CD4-positive, alpha-beta T cell treated with Interleukin-21 for 1 hour (primary cell): ENCODE results near the gene UBE2V1.
"Not testable (repeated sequence)": the region's sequence is repeated elsewhere in the genome, so short reads cannot be mapped to it uniquely, and the experiment has no call there.

ENCODE experiments used
- DNase-seq: peaks from one replicate; pipeline ENCODE4 v3.0.0-alpha.2; 2020

UBE2V1 gene

DNA sequence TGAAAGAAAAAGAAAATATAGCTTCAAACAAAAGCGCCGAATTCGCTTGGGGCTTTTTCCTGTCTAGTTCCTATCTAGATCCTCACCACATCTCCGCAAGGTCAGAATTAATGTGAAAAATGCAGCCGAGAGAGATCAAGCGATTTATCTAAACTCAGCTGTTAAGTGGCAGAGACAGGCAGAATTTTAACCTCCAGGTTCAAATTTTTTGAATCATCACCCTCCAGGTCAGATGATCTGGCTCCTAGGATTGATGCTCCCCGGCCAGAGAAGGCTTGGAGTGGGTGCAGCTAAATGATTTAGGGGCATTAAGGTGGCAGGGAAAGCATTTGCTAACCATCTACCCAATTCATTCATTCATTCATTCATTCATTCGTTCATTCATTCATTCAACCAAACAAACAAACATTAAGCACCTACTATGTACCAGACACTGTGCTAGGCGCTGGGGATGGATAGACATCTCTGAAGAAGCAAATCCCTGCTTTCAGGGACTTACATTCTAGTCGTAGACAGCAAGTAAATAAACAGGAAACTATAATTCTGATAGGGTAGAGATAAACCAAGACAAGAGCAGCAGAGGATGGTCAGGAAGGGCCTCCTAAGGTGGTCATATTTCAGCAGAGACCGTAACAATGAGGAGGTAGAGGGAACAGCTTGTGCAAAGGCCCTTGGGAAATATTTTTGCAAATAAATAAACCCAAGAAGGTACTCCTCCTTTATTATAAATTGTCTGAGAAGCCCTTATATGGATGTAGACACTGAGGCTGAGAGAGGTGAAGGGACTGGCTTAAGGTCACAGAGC is 672 bp upstream of the UBE2V1 start:
- no peak for DNase-seq

DNA sequence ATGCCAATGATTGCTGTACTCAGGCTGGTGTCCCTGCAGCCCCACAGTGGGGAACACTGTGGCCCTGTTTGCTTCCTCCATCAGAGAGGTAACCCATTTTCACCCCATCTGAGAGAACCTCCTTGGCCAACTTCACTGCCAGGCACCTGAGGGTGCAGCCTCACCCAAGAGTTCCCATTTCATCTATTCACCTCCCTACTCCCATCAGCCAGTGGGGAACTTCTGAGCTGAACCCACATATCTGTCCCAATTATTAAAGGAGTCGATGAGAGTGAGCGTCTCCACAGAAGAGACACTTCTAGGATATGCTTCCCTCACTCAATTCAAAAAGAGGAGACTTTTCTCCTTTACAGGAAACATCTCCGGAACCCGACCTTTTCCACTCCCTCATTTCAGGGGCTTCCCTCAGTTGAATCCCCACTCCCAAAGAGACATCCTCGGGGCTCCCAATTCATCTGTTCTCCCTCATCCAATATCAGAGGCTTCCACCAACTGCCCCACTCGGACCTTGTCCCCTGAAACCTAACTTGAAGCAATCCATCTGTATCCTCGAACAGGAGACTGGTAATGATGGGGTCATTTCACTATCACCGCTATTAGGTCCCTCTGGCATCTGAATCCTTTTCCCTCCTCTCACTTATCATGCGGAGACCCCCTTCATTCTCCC is 988 bp downstream of the UBE2V1 start:
- no peak for DNase-seq

DNA sequence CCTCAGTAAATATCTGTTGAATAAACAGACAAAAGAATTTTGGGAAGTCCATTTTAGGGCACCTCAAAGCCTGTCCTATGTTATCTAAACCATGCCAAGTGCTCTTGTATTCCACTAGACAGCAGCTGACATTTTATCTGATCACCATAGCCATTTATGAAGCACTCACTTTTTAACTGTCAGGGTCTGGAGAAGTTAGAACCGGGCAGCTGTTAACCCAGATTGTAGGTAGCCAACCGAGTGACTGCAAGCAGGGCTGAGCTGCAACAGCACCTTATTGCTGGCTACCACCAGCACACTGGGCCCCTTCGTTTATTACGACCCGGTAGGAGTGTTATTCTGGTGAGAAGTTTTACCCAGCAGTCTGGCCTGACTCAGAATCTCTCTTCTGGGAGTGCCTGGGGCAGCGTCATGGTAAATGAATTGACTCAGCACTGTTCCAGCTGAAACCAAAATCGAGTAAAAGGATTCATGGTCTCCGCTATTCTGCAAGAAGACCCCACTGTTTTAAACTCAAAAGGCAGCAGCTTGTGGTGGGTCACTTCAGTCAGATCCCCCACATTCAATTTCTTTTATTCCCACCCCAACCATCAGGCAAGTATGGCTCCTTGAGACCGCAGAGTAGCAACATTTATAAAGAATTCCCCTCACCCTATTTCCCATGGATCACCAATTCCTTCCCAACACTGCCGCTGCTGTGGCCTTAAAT is 1.7 kb downstream of the UBE2V1 start:
- no peak for DNase-seq

DNA sequence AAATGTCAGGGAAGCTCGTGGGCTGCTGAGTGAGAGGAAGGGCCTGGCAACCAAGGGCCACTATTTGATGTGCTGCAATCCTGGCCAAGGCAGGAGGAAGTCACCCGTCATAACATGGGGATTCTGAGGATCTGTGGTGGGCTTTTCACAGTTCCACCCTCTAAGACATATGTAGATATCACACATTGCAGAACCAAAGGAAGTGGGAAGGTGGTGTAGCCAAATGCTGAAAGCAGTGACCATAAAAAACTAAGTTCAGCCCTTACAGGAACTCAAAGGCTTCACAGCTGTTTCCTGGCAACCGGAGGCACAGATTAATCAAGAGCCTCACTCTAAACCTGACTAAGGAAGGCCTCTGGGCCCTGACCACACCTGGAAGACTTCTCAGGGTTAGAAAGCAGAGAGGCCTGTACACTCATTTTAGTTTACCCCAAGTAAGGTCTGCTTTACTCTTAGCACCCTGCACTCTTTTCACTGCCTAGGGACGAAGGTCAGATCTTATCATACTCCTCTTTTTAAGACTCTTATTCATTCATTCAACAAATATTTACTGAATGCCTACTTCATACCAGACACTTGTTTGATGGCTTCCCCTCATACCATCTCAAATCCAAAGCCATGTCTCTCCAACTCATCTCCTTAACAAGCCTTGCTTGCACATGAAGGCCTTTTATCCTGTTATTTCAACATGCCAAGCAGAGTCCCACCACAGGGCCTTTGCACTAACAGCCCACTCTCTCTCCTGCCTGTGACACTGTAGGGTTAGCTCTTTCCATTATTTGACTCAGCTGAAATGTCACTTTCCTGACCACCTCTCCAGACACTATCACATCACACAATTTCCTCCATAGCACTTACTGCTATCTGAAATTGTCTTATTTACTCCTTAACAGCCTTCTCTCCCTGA is 2.6 kb downstream of the UBE2V1 start:
- DNase-seq: peak; percentile 76

DNA sequence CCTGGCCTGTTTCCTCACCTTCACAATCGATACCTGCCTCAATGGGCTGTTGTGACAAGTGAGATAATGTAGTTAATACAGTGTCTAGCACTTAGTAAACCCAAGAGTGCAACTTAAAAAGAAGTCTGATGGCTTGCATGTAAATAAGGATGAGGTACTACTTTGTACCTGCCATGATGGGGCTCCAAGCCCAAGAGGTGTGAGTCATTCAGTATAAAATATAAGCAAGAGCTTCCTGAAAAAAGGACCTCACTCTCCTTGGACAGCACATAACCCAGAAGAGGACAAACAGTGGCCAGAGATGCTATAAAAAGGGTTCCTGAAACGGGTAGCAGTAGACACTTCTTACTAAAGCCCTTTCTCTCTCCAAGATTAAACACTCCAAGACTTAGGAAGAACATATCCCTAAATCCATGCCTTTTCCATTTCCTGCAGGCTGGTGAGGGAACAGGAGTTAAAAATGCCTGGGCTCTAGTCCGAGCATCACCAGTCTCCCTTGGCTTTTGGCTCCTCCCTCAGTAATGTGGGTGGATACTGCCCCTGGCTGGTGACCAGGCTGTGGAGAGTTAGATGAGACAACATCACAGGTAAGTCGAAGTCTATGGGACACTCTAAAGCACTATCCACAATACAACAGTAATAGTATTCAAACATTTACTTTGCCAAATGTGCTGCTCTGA is 4.3 kb downstream of the UBE2V1 start:
- no peak for DNase-seq

DNA sequence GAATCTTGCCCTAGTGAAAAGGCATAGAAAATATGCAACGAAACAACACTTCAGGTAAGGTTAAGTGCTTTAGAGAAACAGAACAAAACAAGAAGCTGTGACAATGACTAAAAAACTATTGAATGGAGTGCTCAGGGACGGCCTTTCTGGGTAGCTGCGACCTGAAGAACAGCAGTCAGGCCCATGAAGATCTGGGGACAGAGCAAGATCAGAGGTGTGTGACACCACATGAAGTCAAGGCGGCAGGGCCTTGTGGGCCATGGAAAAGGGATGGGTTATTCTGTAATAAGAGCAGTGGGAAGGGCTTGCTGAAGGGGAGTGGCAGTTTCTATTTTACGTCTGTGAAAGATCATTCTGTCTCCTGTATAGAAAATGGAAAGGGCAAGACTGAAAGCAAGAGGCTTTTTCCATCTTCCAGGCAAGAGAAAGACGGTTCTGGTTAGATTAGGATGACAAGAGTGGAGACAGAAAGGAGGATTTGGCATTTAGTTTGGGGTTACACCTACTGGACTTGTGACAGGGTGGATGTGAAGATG is 5.1 kb downstream of the UBE2V1 start:
- DNase-seq: no peak

DNA sequence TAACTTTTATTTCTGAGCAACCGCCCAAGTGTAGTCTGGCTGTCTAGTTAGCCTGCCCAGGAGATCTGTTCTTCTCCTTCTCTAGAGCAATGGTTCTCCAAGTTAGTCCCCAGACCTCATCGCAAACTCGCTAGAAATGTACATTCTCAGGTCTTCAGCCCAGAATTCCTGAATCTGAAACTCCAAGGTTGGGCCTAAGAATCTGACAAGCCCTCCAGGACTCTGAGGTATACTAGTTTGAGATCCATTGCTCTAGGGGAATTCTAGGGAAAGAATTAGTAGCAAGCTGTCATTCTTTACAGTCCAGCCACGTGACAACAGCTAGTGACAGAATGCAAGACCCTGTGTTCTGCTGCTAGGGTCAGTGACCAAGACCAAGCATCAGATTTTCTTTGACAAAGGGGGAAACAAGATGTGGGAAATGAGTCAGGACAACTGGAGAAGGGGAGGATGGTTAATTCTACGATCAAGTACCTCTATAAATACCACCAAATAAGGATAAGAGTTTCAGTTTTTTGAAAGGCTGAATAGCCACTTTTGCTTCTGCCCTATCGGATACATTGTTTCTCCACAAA is 5.8 kb downstream of the UBE2V1 start:
- DNase-seq: no peak

DNA sequence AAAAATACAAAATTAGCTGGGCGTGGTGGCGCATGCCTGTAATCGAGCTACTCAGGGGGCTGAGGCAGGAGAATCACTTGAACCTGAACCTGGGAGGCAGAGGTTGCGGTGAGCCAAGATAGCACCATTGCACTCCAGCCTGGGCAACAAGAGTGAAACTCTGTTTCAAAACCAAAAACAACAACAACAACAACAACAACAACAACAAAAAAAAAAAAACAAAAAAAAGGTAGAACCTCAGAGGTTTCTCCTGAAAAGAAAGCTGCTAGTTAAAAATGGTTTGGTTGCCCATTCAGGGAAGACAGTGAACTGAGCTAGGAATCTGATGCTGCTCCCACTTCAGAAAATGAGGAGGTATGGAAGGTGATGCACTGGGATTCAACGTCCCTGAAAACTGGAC is 6.3 kb downstream of the UBE2V1 start:
- not testable (repeated sequence) for DNase-seq

DNA sequence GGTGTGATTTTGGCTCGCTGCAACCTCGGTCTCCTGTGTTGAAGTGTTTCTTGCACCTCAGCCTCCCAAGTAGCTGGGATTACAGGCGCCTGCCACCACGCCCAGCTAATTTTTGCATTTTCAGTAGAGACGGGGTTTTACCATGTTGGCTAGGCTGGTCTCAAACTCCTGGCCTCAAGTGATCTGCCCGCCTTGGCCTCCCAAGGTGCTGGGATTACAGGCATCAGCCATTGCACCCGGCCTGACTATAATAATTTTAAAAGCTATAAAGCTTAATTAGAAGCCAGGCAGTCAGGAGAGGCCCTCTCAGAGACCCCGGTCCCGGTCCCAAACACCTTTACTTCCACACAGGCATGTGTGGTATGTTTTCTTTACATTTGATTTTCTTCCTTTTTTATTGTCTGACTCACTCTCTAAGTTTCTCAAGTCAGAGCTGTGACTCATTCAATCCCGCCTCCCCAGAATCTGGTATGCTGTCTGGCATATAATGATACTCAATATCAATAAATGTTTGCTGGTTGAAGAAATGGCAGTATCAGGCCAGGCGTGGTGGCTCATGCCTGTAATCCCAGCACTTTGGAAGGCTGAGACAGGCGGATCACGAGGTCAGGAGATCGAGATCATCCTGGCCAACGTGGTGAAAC is 9.4 kb downstream of the UBE2V1 start:
- DNase-seq: not testable (repeated sequence)

DNA sequence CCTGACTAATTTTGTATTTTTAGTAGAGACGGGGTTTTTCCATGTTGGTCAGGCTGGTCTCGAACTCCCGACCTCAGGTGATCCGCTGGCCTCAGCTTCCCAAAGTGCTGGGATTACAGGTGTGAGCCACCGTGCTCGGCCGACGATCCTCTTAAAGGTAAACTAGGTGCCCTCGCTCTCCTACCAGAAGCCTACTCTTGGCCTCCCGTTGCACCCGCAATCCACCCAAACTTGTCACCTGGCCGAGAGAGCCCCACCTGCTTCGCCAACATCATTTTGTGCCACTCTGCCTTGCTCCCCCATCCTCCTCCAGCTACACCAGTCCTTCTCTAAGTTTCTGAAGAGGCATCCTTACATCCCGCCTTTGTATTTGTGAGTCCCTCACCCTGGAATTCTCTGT is 10.4 kb downstream of the UBE2V1 start:
- not testable (repeated sequence) for DNase-seq

DNA sequence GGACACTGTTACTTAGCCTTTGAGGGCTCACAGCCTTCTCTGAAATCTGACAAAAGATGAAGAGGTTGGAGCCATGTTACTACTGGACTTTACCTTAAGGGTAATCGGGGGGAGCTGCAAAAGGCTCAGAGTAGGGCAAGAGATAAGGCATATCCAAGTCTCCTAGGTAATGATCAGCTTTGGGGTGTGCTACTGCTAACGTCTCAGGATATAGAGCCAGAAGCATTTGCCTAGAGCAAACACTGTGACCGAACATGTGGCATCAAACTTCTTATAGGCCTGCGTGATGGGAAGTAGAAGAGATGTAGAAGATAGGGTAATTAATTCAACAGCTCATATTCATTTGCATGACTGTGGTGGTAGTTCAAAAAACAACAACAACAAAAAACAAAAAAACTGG is 11.1 kb downstream of the UBE2V1 start:
- no peak for DNase-seq

DNA sequence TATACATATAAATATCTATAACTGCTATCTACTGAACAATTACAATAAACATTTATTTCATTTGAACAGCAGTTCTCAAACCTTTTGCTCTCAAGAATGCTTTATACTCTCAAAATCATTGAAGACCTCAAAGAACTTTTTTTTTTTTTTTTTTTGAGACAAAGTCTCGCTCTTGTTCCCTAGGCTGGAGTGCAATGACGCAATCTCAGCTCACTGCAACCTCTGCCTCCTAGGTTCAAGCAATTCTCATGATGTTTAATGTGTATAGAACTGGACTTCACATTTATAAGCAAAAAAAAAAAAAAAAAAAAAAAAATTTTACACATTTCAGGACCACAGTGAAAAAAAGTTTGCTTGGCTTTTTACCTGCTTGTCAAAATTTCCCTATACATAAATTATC is 11.7 kb downstream of the UBE2V1 start:
- no peak for DNase-seq

DNA sequence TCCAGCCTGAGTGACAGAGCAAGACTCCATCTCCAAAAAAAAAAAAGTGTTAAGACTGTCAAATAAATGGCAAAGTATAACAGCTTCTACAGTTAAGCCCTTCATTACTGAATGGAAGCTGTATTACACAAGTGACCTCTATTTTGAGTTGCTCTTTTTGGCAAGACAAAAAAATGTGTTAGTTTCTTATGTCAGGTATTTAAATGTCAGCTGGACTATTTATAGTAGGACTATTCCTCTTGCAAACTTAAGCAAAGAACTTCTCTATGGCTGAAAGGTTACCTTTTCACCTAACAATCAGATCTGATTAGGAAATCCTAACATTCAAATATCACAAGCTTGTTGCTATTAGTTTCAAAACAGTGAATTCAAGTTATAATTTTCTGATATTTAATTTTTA is 12.4 kb downstream of the UBE2V1 start:
- DNase-seq: no peak

DNA sequence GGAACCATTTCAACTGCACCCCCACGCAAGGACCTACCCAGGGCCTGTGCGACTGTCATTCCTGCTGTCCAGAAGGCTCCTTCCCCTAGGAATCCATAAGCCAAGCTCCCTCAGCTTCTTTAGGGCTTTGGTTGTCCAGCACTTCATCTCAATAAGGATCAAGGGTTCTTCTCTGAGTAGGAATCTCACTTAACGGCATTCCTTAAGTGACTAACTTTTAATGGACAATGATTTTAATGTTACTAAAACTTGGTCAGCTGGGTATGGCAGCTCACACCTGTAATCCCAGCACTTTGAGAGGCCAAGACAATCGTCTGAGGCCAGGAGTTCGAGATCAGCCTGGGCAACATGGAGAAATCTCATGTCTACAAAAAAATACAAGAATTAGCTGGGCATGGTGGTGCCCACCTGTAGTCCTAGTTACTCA is 13.4 kb downstream of the UBE2V1 start:
- no peak for DNase-seq

DNA sequence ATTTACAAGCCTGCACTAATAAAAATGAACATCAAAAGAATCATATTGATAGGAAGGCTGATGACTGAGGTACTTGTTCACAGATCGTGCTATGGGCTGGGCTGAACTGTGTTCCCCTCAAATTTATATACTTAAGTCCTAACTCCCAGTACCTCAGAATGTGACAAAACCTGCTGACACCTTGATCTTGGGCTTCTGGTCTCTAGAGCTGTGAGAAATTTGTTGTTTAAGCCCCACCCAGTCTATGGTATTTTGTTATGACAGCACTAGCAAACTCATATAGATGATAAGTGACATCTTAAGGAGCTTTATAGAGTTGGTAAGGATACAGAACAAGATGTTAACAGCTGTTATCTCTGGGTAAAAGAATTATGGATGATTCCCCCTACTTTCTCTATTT is 13.8 kb downstream of the UBE2V1 start:
- DNase-seq: no peak

DNA sequence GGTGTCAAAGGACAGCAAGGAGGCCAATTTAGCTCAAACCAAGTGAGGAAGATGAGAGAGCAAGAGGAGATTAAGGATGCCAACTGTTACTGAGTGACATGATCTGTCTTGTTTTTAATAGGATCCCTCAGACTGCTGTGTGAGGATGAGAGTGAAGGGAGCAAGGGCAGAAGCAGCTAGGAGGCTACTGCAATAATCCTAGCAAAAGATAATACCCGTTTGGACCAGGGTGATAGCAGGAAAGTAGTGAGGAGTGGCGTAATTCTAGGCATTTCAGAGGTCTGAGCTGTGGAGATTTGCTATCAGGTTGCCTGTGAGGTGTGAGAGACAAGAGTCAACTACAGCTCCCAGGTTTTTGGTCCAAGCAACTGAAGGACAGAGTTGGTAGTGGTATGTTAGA is 14.7 kb downstream of the UBE2V1 start:
- no peak for DNase-seq

DNA sequence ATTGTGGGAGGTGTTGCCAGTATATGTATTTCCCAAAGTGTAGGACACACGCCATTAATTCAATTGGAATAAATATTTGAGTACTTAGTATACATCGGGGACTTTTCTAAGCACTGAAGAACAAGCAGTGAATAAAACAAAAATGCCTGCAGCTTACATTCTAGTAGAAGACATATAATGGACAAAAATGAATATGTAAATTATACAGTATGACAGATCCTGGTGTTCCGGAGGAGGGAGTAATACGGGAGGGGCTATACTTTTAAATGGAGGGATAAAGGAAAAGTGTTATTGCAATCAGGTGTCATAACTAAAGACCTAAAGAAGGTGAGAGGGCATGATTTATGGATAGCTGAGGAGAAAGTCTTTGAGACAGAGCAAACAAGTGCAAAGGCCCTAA is 15.1 kb downstream of the UBE2V1 start:
- DNase-seq: no peak

DNA sequence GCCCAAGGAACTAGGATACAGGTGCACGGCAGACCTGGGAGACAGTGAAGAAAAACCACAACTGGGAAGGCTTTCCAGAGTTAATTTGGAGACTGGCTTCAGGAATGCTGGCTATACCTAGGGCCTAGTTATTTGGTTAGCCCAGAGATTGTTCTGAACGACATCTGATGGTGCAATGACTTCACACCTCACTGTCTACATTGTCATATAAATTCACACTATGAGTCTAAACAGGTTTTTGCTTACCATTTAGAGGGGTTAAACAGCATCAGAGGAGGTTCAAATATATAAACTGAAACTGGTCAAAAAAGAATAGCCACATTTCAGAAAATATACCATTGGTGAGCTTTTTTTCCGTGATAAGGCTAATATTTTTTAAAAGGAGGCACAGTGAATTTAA is 16.7 kb downstream of the UBE2V1 start:
- no peak for DNase-seq

DNA sequence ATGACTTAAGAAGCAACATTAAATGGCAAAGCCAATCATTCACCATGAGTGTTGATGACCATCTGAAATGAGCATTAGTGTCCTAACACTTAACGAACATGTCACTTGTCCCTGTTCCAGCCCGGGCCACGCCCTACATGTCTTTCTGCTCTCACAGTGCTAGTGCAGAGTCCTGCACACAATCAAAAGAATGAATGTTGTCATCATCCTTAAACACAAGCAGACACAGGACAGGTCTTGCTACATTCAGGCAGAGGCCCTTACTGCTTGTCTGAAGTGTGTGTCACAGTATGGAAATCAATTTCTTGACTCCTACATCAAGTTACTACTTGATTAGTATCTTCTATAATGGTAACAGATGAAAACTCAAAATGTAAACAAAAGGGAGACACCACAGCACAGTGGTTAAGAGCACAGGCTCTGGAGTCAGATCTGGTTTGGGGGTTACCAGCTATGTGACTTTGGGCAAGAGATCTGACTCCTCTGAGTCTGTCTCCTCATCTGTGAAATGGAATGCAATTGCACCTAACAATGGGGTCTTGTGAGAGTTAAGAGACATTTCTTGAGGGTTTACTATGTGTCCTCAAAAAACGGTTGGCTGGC is 17.4 kb downstream of the UBE2V1 start:
- DNase-seq: no peak

DNA sequence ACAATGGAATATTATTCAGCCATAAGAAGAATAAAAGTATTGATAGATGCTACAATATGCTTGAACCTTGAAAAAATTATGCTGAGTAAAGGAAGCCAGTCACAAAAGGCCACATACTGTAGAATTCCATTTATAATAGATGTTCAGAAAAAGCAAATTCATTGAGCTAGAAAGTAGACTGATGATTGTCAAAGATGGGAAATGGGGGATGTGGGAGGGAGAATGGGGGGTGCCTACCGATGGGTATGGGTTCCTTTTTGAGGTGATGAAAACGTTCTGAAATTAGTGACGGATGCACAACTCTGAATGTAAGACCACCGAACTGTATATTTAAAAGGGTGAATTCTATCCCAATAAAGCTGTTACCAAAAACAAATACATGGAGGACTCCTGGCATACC is 18.4 kb downstream of the UBE2V1 start:
- DNase-seq: no peak

DNA sequence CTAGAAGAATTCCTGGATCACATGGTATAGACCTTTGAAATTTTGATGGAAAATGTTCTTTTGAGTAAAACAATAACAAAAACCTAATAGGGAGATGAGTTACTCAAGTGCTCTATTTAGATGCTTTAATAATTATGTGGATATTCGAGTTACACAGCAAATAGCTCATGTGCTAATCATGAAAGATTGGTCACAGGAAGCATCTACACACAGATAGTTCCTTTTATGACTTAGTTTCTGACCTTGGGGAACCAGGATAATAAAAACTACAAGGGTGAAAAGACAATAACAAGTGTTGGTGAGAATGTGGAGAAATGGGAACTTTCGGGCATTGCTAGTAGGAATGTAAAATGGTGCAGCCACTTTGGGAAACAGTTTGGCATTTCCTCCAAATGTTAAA is 19.7 kb downstream of the UBE2V1 start:
- no peak for DNase-seq
